Body of pancreas (tissue), 4 donors: ENCODE results near the gene SLC17A7.

Experiments used
- CTCF ChIP-seq, 7 experiments: fragments of 450-650 bp in 4 of 7; fragments of 200-600 bp in 3 of 7; sonication (generic) in 3 of 7; IDR thresholded peaks; one replicate each; pipeline ENCODE4 v1.5.1; 2016 to 2019; ENCODE audit warnings: antibody characterized with exemption in 7 of 7
- POLR2A ChIP-seq, 3 donors: fragments of 450-650 bp; IDR thresholded peaks; one replicate each; pipeline ENCODE4 v1.6.1; 2016; ENCODE audit warnings: antibody characterized with exemption in 3 of 3, mild to moderate bottlenecking in 2 of 3

- TF ChIP-seq CTCF (IDR thresholded peaks at IDR 0.05): no peak
- TF ChIP-seq POLR2A (IDR thresholded peaks at IDR 0.05): no peak
These were observed 34.2 kb downstream of the SLC17A7 start for GRCh38 chr19:49407079-49407478.
